ENCODE results near the gene C20orf141. TPM values are rescaled to one million over a fixed set of nuclear protein-coding genes. Genes with fewer than 3 reads are reported as not detected.

The C20orf141 gene
- total RNA-seq, 1 experiment from 2014 or later, result not detected

DNA sequence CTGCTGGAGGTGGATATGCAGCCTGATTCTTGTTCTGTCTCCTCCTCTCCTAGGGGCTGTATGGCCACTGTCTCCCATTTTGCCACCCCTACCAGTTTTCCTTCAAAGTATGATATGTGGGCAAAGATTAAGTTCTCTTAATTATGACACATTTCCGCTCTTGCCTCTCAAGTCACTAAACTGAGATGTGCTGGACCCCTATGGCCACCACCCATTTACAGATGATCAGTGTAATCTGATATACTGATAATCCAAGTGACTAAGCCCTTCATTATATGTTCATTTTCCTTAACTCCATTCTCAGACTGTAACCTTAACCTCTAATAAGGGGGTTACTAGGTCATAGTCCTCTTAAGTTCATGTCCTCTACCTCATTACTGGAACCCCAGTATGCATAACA lies 711 bp upstream of the C20orf141 start:
- H3K9me2 ChIP-seq (replicated peaks; ENCODE audit: insufficient read depth, low read length), result no peaks in the 10 kb centered on the region

GRCh38 chr20:2815242-2815900 lies 584 bp downstream of the C20orf141 start:
- no peak overlapping the region for H3K4me3 ChIP-seq (ENCODE audit: low read length)

More for the DNA sequence above, 711 bp upstream of the C20orf141 start:
- Histone ChIP-seq H3K79me2 (ENCODE audit: low read length) (no peaks in the 10 kb centered on the region), H3K27me3 (ENCODE audit: low read length) (no peaks in the 10 kb centered on the region), H3K4me1 (ENCODE audit: low read length) (no peaks in the 10 kb centered on the region), H2AFZ (ENCODE audit: low read length) (no peak overlapping the region), H3K4me2 (ENCODE audit: low read depth, low read length, poor library complexity, severe bottlenecking) (no peak overlapping the region), H4K20me1 (ENCODE audit: insufficient read depth, low read depth, low read length) (no peaks in the 10 kb centered on the region), H3K9me3 (ENCODE audit: low read length) (no peaks in the 10 kb centered on the region), H3K36me3 (ENCODE audit: insufficient read depth, low read length) (no peaks in the 10 kb centered on the region), H3K27ac (ENCODE audit: low read length) (no peak overlapping the region), H3K9ac (ENCODE audit: low read length) (no peak overlapping the region), H3K4me3 (ENCODE audit: low read length) (no peak overlapping the region)
- no peak for DNase-seq

GRCh38 chr20:2816030-2816582 lies 1.3 kb downstream of the C20orf141 start, which contains the start of gene TMEM239:
Gene TMEM239, plus strand, starts transcription at chr20:2816364. Its CDS starts 191 bp downstream, at chr20:2816555.
- Histone ChIP-seq H3K27ac (ENCODE audit: low read length) (no peak within 1 kb of the TSS), H3K79me2 (ENCODE audit: low read length) (no peaks in the 10 kb centered on the region), H3K9me2 (replicated peaks; ENCODE audit: insufficient read depth, low read length) (no peaks in the 10 kb centered on the region), H2AFZ (ENCODE audit: low read length) (peak within 1 kb of the TSS; percentile 89; the same call in 1 of the 2 replicates), H3K27me3 (ENCODE audit: low read length) (no peaks in the 10 kb centered on the region), H3K4me2 (ENCODE audit: low read depth, low read length, poor library complexity, severe bottlenecking) (no peak within 1 kb of the TSS), H4K20me1 (ENCODE audit: insufficient read depth, low read depth, low read length) (no peaks in the 10 kb centered on the region), H3K9me3 (ENCODE audit: low read length) (no peaks in the 10 kb centered on the region), H3K36me3 (ENCODE audit: insufficient read depth, low read length) (no peaks in the 10 kb centered on the region), H3K9ac (ENCODE audit: low read length) (peak within 1 kb of the TSS; percentile 36), H3K4me1 (ENCODE audit: low read length) (no peaks in the 10 kb centered on the region), H3K4me3 (ENCODE audit: low read length) (no peak within 1 kb of the TSS)
- no peak for DNase-seq

More at GRCh38 chr20:2815242-2815900, 584 bp downstream of the C20orf141 start:
- Histone ChIP-seq H3K9me3 (ENCODE audit: low read length) (no peaks in the 10 kb centered on the region), H3K79me2 (ENCODE audit: low read length) (no peaks in the 10 kb centered on the region), H3K9ac (ENCODE audit: low read length) (no peak overlapping the region), H3K36me3 (ENCODE audit: insufficient read depth, low read length) (no peaks in the 10 kb centered on the region), H4K20me1 (ENCODE audit: insufficient read depth, low read depth, low read length) (no peaks in the 10 kb centered on the region), H3K4me1 (ENCODE audit: low read length) (no peaks in the 10 kb centered on the region), H2AFZ (ENCODE audit: low read length) (no peak overlapping the region), H3K27ac (ENCODE audit: low read length) (no peak overlapping the region), H3K9me2 (replicated peaks; ENCODE audit: insufficient read depth, low read length) (no peaks in the 10 kb centered on the region), H3K27me3 (ENCODE audit: low read length) (no peaks in the 10 kb centered on the region), H3K4me2 (ENCODE audit: low read depth, low read length, poor library complexity, severe bottlenecking) (no peak overlapping the region)
- DNase-seq, result no peak

GRCh38 chr20:2816583-2817340 lies 2.0 kb downstream of the C20orf141 start:
- peak; percentile 88 for DNase-seq
- H2AFZ ChIP-seq (ENCODE audit: low read length), result peak overlapping the region; percentile 89; the same call in 1 of the 2 replicates
- H3K27ac ChIP-seq (ENCODE audit: low read length), result no peak overlapping the region

DNA sequence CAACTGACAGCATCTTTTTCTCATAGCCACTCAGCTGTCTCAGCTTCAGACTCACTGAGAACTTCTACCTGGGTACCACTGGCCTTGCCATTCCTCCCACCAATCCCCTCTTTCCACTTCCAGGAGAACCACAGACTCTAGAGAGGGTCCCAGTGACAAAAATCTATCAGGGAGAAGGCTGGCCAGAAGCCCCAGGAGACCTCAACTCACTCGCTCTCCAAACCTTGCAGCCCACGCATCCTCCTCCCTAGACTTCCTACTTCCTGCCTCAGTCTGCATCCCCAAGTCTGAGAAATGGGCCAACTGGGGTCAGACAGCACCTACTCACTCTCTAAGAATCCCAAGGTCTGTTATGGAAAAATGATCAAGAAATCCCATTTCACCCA lies 2.5 kb downstream of the C20orf141 start:
- no peaks in the 10 kb centered on the region for H3K9me2 ChIP-seq (replicated peaks; ENCODE audit: insufficient read depth, low read length)
- H3K4me1 ChIP-seq (ENCODE audit: low read length), result no peaks in the 10 kb centered on the region
- no peaks in the 10 kb centered on the region for H4K20me1 ChIP-seq (ENCODE audit: insufficient read depth, low read depth, low read length)
- H3K36me3 ChIP-seq (ENCODE audit: insufficient read depth, low read length), result no peaks in the 10 kb centered on the region
- no peak overlapping the region for H3K4me3 ChIP-seq (ENCODE audit: low read length)
- no peaks in the 10 kb centered on the region for H3K79me2 ChIP-seq (ENCODE audit: low read length)
- no peak overlapping the region for H3K27ac ChIP-seq (ENCODE audit: low read length)
- no peak overlapping the region for H3K4me2 ChIP-seq (ENCODE audit: low read depth, low read length, poor library complexity, severe bottlenecking)
- H2AFZ ChIP-seq (ENCODE audit: low read length), result no peak overlapping the region
- DNase-seq, result no peak
- no peak overlapping the region for H3K9ac ChIP-seq (ENCODE audit: low read length)
- no peaks in the 10 kb centered on the region for H3K27me3 ChIP-seq (ENCODE audit: low read length)
- H3K9me3 ChIP-seq (ENCODE audit: low read length), result no peaks in the 10 kb centered on the region

More at GRCh38 chr20:2816583-2817340, 2.0 kb downstream of the C20orf141 start:
- Histone ChIP-seq H3K79me2 (ENCODE audit: low read length) (no peaks in the 10 kb centered on the region), H3K4me2 (ENCODE audit: low read depth, low read length, poor library complexity, severe bottlenecking) (no peak overlapping the region), H3K4me1 (ENCODE audit: low read length) (no peaks in the 10 kb centered on the region), H3K36me3 (ENCODE audit: insufficient read depth, low read length) (no peaks in the 10 kb centered on the region), H3K9me3 (ENCODE audit: low read length) (no peaks in the 10 kb centered on the region), H3K4me3 (ENCODE audit: low read length) (no peak overlapping the region), H3K9me2 (replicated peaks; ENCODE audit: insufficient read depth, low read length) (no peaks in the 10 kb centered on the region), H3K27me3 (ENCODE audit: low read length) (no peaks in the 10 kb centered on the region), H3K9ac (ENCODE audit: low read length) (peak overlapping the region; percentile 36), H4K20me1 (ENCODE audit: insufficient read depth, low read depth, low read length) (no peaks in the 10 kb centered on the region)

DNA sequence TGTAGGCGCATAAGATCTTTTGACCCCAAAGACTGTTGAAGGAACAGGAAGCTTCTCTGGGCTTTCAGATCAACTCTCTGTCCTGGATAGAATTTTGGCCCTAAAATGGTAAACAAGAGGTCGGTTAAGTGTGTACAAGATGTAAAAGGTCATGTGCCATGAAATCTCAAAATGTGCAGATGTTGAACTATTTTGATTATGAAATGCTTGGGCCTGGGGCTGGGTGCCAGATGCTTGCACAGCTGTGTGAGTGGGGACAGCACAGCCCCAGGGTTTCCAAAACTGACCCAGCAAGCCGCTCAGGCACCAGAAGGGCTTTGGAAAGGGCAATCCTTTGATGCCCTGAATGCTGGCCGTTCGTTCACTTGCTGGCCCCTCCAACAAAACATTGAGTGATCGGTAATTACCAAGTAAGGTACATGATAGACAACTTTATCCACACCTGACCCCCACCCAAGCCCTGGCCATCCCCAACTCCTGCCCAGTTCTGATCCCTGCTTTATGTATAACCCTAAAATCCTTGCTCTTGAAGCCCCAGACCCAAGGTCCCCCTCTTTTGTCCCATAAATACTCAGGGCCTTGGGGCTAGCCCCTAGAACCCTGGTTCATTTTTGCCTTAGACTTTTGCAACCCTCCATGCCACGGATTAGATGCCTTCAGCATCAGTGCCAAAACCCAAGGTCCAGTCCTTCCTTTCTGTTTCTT lies 3.3 kb downstream of the C20orf141 start:
- no peak overlapping the region for H3K27ac ChIP-seq (ENCODE audit: low read length)

DNA sequence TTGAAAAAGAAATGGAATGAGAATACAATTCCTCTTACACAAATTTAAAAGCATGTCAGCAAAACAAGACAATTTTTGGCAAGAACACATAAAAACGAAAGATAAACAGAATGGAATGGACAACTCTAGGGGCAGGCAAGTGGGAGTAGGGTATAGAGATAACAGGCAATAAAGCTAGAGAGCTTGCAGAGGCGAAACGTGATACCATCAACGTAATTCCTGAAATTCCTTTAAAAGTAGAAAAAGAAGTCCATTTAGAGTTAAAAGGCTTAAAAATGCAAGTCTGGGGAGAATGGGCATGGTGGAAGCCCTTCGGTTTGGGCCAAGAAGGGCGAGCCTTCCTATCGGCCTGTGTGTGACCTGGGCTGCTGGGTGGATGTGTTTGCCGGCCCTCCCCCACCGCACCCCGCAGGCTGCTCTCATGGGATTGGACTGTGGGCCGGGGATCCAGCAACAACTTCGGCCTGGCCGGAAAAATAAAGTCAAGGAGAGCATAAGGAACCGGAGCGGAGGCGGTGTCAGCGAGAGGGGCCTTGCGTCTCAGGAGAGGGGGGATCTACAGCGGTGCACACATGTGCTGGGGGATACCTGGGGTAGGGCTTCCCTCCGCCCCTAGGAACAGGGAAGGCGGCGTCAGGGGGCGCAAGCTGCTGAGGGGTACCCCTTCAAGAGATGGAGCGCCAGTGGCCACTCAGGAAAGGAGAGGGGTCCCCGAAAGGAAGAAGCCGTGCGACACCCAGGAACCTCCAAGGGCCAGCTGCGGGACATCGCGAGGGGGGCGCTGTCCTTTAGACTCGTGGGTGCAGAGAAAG lies 5.5 kb downstream of the C20orf141 start:
- Histone ChIP-seq H3K9me3 (ENCODE audit: low read length) (no peaks in the 10 kb centered on the region), H3K4me1 (ENCODE audit: low read length) (no peaks in the 10 kb centered on the region), H3K4me2 (ENCODE audit: low read depth, low read length, poor library complexity, severe bottlenecking) (no peak overlapping the region), H3K9ac (ENCODE audit: low read length) (no peak overlapping the region), H2AFZ (ENCODE audit: low read length) (no peak overlapping the region), H3K9me2 (replicated peaks; ENCODE audit: insufficient read depth, low read length) (no peaks in the 10 kb centered on the region), H3K4me3 (ENCODE audit: low read length) (no peak overlapping the region), H3K79me2 (ENCODE audit: low read length) (no peaks in the 10 kb centered on the region), H3K27ac (ENCODE audit: low read length) (no peak overlapping the region), H4K20me1 (ENCODE audit: insufficient read depth, low read depth, low read length) (no peaks in the 10 kb centered on the region), H3K36me3 (ENCODE audit: insufficient read depth, low read length) (no peaks in the 10 kb centered on the region), H3K27me3 (ENCODE audit: low read length) (no peaks in the 10 kb centered on the region)
- no peak for DNase-seq

More for the DNA sequence above, 3.3 kb downstream of the C20orf141 start:
- H3K9ac ChIP-seq (ENCODE audit: low read length), result no peak overlapping the region
- H3K4me2 ChIP-seq (ENCODE audit: low read depth, low read length, poor library complexity, severe bottlenecking), result no peak overlapping the region
- no peak overlapping the region for H2AFZ ChIP-seq (ENCODE audit: low read length)
- H3K4me1 ChIP-seq (ENCODE audit: low read length), result no peaks in the 10 kb centered on the region
- H3K36me3 ChIP-seq (ENCODE audit: insufficient read depth, low read length), result no peaks in the 10 kb centered on the region
- no peaks in the 10 kb centered on the region for H3K79me2 ChIP-seq (ENCODE audit: low read length)
- H3K4me3 ChIP-seq (ENCODE audit: low read length), result no peak overlapping the region
- H4K20me1 ChIP-seq (ENCODE audit: insufficient read depth, low read depth, low read length), result no peaks in the 10 kb centered on the region
- no peaks in the 10 kb centered on the region for H3K9me3 ChIP-seq (ENCODE audit: low read length)
- no peak for DNase-seq
- H3K9me2 ChIP-seq (replicated peaks; ENCODE audit: insufficient read depth, low read length), result no peaks in the 10 kb centered on the region
- H3K27me3 ChIP-seq (ENCODE audit: low read length), result no peaks in the 10 kb centered on the region

Measured in Karpas-422 (cell line).